ENCODE data around the gene KIF26A. TPM values are rescaled to one million over a fixed set of nuclear protein-coding genes. Genes with fewer than 3 reads are reported as not detected.

KIF26A gene
- total RNA-seq, 1 donor from 2014 or later, result 20.0 TPM

DNA sequence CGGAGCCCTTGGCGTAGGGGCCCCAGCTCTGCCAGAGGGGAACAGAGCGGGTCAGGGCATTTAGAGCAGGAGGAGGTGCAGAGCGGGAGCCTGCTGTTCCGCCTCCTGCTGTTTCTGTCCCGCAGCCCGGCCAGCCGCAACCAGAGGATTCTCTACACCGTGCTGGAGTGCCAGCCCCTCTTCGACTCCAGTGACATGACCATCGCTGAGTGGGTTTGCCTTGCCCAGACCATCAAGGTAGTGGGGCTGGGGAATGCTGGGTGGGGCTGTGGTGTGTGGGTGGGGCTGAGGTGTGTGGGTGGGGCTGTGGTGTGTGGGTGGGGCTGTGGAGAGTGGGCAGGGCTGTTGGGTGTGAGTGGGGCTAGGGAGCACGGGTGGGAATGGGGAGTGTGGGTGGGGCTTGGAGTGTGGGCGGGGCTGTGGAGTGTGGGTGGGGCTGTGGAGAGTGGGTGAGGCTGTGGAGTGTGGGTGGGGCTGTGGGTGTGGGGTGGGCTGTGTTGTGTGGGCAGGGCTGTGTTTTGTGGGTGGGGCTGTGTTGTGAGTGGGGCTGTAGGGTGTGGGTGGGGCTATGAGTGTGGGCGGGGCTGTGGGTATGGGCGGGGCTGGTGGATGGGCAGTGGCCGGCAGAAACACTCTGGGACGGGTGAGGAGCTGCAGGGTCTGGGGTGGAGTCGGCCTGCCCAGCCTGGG is 44.9 kb upstream of the KIF26A start:
- Mint-ChIP-seq H3K27me3 (ENCODE audit: low read depth) (peaks cover 16% of the 10 kb centered on the region), H3K9me3 (no peaks in the 10 kb centered on the region), H3K4me1 (peaks cover 6% of the 10 kb centered on the region), H3K27ac (no peak overlapping the region), H3K4me3 (no peak overlapping the region), H3K36me3 (no peaks in the 10 kb centered on the region)
- TF ChIP-seq, protein P1, sequence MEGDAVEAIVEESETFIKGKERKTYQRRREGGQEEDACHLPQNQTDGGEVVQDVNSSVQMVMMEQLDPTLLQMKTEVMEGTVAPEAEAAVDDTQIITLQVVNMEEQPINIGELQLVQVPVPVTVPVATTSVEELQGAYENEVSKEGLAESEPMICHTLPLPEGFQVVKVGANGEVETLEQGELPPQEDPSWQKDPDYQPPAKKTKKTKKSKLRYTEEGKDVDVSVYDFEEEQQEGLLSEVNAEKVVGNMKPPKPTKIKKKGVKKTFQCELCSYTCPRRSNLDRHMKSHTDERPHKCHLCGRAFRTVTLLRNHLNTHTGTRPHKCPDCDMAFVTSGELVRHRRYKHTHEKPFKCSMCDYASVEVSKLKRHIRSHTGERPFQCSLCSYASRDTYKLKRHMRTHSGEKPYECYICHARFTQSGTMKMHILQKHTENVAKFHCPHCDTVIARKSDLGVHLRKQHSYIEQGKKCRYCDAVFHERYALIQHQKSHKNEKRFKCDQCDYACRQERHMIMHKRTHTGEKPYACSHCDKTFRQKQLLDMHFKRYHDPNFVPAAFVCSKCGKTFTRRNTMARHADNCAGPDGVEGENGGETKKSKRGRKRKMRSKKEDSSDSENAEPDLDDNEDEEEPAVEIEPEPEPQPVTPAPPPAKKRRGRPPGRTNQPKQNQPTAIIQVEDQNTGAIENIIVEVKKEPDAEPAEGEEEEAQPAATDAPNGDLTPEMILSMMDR (IDR thresholded peaks at IDR 0.05; ENCODE audit: unreplicated experiment), result no peak
- no peak for DNase-seq (ENCODE audit: low spot score in 2 of 2, unreplicated experiment in 2 of 2)

DNA sequence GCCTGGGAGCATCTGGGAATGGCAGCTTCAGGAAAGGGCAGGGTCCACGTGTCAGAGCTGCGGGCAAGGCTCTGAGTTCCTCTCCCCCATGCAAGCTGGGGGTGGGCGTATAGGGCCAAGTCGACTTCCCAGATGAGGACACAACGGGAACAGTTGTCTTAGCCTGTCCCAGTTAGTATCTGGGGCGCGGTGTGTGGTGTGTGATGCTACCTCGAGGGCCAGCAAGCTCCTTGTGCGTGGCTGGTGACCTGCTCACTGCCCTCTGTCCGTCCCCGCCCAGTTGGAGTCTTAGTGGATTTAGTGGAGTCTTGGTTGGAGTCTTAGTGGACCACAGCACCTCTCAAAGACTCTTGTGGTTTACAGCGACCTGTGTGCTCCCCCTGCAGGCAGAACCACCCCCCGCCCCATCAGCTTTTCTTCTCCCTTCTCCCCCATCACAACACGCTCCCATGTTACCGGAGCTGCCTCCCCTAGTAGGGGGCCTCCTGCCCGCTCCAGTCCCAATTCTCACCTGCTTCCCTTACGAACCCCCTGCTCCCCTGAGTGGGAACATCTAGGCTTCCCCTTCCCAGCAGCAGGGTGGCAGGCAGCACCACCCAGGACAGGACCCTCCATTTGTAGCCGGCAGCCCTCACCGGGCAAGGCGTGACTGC is 44.2 kb upstream of the KIF26A start:
- H3K27ac Mint-ChIP-seq, result no peak overlapping the region
- peaks cover 16% of the 10 kb centered on the region for H3K27me3 Mint-ChIP-seq (ENCODE audit: low read depth)
- no peaks in the 10 kb centered on the region for H3K9me3 Mint-ChIP-seq
- H3K4me3 Mint-ChIP-seq, result no peak overlapping the region
- TF ChIP-seq, protein P1 (IDR thresholded peaks at IDR 0.05; ENCODE audit: unreplicated experiment), result no peak
- peaks cover 6% of the 10 kb centered on the region for H3K4me1 Mint-ChIP-seq
- DNase-seq (ENCODE audit: low spot score in 2 of 2, unreplicated experiment in 2 of 2), result no peak
- no peaks in the 10 kb centered on the region for H3K36me3 Mint-ChIP-seq

DNA sequence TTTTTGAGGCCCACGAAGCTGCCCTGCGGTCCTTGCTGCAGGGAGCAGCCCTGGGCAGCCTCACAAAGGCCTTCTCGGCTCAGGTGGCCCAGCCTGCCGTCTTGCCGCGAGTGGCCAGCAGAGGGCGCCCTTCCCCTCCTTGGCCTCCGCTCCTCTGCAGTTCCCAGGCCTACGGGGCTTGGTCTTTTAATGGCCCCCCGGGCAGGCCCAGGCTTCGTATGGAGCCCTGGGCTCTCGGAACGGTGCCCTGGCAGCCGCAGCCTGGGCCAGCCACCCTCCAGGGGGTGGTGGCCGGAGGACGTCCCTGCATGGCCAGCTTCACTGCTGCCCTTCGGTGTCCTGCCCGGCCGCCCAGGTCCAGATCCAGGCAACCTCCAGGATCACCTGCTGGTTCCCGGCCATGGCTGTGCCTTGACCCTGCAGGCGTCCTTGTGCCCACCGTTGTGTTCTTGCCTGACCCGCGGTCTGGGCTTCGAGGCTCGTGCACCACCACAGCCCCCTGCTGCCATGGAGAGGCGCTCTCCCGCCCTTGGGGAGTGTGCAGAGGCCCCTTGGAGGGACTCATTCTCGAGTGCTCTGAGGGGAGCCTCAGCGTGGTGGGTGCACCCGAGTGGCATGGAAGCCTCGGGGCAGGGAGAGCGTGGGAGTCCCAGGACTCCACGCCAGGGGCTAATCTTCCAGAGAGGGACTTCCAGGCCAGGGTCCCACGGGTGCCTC is 43.5 kb upstream of the KIF26A start:
- H3K4me1 Mint-ChIP-seq, result peaks cover 6% of the 10 kb centered on the region
- peak; percentile 73 to 94 for DNase-seq (ENCODE audit: low spot score in 2 of 2, unreplicated experiment in 2 of 2)
- H3K9me3 Mint-ChIP-seq, result no peaks in the 10 kb centered on the region
- H3K27ac Mint-ChIP-seq, result no peak overlapping the region
- no peak overlapping the region for H3K4me3 Mint-ChIP-seq
- H3K27me3 Mint-ChIP-seq (ENCODE audit: low read depth), result peaks cover 16% of the 10 kb centered on the region
- TF ChIP-seq, protein P1 (IDR thresholded peaks at IDR 0.05; ENCODE audit: unreplicated experiment), result peak; percentile 100
- H3K36me3 Mint-ChIP-seq, result no peaks in the 10 kb centered on the region

DNA sequence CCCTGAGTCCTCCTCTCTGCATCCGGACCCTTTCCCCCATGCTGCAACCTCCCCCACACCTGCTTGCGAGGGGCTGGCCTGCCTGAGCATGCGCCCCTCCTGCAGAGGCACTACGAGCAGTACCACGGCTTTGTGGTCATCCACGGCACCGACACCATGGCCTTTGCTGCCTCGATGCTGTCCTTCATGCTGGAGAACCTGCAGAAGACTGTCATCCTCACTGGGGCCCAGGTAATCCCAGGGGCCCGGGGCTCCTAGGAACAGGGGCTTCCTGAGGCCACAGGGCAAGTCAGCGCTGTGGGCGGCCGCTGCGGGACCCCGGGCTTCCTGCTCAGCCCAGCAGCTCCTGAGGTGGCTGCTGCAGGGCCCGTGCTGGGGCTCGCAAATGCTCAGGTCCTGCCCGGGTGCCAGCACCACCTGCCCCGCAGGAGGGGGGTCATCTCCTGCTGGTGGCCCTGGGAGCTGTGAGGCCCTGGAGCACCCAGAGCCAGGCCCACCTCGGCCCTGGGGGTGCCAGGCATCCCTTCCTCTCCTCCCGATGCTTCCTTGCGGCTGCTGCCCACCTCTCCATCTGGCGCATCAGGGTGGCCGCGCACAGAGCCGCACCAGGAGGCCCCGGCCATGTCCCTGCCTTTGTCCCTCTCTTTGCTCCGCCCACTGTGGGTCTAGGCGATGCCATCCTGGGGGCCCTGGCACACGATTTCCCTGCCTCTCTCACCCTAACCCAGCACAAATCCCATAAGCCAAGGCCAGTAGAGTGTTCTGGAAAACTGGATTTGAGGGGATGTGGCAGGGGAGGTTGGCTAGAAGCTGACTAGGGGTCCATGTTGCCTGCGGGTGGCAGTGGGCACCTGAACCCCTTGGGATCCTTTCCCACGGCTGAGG is 42.7 kb upstream of the KIF26A start:
- Mint-ChIP-seq H3K4me3 (no peak overlapping the region), H3K4me1 (peaks cover 13% of the 10 kb centered on the region), H3K27me3 (ENCODE audit: low read depth) (peaks cover 16% of the 10 kb centered on the region), H3K27ac (no peak overlapping the region), H3K9me3 (no peaks in the 10 kb centered on the region), H3K36me3 (no peaks in the 10 kb centered on the region)
- TF ChIP-seq, protein P1 (IDR thresholded peaks at IDR 0.05; ENCODE audit: unreplicated experiment), result no peak
- no peak for DNase-seq (ENCODE audit: low spot score in 2 of 2, unreplicated experiment in 2 of 2)

DNA sequence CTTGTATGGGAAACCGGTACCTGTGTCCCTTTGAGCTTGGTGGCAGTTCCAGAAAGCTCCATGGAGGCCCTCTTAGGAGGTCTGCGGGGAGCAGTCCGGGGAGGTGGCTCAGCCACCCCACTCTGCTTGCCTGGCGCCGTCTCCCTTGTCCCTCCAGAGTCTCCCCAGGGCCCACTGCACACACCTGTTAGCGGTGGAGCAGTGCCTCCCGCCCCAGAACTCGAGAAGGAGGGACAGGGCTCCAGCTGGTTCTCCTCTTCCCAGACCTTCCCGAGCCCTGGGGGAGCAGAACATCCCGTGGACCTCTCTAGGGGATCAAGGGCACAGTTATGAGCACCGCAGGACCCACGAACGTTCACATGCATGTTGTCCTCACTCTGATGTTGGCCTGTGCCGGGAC is 42.1 kb upstream of the KIF26A start:
- H3K36me3 Mint-ChIP-seq, result no peaks in the 10 kb centered on the region
- H3K4me1 Mint-ChIP-seq, result peaks cover 13% of the 10 kb centered on the region
- H3K4me3 Mint-ChIP-seq, result no peak overlapping the region
- no peak for DNase-seq (ENCODE audit: low spot score in 2 of 2, unreplicated experiment in 2 of 2)
- H3K9me3 Mint-ChIP-seq, result no peaks in the 10 kb centered on the region
- TF ChIP-seq, protein P1 (IDR thresholded peaks at IDR 0.05; ENCODE audit: unreplicated experiment), result no peak
- peaks cover 16% of the 10 kb centered on the region for H3K27me3 Mint-ChIP-seq (ENCODE audit: low read depth)
- no peak overlapping the region for H3K27ac Mint-ChIP-seq
